ENCODE measurements around the gene ITGAD.

ITGAD gene

DNA sequence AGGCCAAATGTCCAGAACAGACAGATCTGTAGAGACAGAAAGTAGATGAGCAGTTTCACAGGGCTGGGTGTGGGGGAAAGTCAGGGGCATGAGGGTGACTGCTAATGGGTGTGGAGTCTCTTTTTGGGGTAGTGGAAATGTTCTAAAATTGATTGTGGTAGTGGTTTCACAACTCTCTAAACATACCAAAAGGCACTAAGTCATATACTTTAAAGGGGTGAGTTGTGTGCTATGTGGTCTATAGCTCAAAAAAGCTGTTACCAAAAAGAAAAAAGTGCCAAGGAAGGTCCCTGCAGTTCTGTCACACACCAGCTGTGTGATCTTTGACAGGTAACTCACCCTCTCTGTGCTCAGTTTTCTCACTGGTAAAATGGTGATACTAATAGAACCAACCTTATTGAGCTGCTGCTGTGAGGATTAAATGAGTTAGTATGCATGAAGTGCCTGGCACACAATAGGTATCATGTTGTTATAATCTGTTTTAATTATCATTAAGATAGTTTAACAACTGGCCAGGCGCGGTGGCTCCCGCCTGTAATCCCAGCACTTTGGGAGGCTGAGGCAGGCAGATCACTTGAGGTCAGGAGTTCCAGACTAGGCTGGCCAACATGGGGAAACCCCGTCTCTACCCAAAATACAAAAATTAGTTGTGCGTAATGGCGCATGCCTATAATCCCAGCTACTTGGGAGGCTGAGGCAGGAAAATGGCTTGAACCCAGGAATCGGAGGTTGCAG lies 27.8 kb upstream of the ITGAD start:
- no peak for DNase-seq

- DNase-seq: no peak
Observed at GRCh38 chr16:31367853-31368252, 25.3 kb upstream of the ITGAD start.

- DNase-seq: no peak
Observed at GRCh38 chr16:31371008-31371407, 22.1 kb upstream of the ITGAD start.

- no peak for DNase-seq
Observed at GRCh38 chr16:31371619-31372484, 21.3 kb upstream of the ITGAD start.

DNA sequence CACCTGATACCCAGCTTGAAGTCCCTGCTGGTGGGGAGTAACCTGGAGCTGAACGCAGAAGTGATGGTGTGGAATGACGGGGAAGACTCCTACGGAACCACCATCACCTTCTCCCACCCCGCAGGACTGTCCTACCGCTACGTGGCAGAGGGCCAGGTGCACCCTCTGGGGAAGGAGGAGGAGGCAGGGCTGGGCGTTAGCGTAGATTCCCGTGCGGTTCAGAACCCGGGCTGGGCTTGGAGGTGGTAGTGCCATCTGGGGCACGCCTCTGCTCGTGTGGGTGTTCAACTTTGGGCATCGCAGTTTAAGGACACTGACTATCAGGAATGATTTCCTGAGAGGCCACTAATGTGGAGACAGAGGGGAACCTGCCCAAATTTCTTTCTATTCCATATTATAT lies 19.9 kb upstream of the ITGAD start:
- DNase-seq: no peak

DNA sequence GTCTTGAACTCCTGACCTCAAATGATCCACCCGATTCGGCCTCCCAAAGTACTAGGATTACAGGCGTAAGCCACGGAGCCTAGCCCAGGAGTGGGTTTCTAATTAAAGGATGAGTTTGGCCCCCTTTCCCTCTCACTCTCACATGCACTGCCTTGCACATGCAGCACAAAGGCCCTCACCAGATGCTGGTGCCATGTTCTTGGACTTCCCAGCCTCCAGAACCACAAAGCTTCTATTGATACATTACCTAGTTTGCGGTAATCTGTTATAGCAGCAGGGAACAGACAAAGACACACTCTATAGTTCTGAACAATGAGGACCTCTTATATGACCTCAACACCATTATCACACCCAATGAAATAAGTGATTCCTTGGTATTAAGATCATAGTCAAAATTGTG lies 17.9 kb upstream of the ITGAD start:
- DNase-seq: no peak

DNA sequence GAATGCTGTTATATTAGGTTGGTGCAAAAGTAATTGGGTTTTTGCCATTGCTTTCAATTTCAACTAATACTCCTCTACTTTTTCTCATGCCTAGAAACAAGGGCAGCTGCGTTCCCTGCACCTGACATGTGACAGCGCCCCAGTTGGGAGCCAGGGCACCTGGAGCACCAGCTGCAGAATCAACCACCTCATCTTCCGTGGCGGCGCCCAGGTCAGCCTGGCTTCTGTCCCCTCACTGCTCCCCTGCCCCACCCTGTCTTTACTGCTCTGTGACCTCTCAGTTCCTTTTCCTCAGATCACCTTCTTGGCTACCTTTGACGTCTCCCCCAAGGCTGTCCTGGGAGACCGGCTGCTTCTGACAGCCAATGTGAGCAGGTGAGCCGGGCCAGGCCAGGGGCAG lies 16.4 kb upstream of the ITGAD start:
- DNase-seq: no peak

GRCh38 chr16:31377210-31377903 lies 15.8 kb upstream of the ITGAD start:
- DNase-seq: no peak

DNA sequence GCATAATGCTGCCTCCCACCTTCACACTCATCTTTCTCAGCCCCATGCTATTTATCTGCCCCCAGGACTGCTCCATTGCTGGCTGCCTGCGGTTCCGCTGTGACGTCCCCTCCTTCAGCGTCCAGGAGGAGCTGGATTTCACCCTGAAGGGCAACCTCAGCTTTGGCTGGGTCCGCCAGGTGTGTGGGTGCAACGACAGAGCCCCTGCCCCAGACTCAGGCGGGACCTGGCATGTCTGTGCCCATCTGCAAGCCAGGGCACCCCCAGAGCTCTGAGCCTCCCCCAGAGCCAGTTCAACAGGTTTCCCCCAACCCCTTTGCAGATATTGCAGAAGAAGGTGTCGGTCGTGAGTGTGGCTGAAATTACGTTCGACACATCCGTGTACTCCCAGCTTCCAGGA lies 12.9 kb upstream of the ITGAD start:
- DNase-seq: no peak

DNA sequence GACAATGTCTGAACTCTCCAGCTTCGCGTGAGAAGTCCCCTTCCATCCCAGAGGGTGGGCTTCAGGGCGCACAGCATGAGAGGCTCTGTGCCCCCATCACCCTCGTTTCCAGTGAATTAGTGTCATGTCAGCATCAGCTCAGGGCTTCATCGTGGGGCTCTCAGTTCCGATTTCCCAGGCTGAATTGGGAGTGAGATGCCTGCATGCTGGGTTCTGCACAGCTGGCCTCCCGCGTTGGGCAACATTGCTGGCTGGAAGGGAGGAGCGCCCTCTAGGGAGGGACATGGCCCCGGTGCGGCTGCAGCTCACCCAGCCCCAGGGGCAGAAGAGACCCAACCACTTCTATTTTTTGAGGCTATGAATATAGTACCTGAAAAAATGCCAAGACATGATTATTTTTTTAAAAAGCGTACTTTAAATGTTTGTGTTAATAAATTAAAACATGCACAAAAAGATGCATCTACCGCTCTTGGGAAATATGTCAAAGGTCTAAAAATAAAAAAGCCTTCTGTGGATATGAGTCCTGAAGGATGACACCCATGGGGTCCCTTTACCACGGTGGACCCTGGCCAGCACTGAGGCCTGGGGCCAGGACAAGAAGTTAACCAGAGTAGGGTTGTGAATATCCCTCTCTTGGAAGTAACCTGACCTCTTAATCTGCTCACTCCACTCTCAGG lies 10.5 kb upstream of the ITGAD start:
- peak; percentile 44 for DNase-seq

GRCh38 chr16:31385680-31386079 lies 7.5 kb upstream of the ITGAD start:
- no peak for DNase-seq

- no peak for DNase-seq
Observed at GRCh38 chr16:31386157-31386984, 6.8 kb upstream of the ITGAD start.

DNA sequence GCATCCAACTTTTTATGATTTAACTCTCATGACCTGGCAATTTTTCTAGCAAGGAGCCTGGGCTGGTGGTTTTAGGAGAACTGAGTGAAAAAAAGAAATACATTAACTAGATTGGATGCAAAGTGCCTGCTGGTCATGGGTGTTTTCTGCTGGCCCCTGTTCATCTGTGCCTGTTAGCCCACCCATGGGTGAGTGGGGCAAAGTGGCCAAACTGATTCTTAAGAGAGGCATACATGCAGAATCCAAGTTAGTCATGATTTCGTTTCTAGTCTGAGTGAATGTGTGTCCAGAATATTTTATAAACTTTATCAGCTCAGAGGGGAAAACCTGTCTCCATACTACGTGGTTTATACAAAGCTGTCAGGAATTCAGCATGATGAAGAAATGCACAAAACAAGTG lies 4.6 kb upstream of the ITGAD start:
- DNase-seq: no peak

GRCh38 chr16:31390504-31391041 lies 2.6 kb upstream of the ITGAD start:
- DNase-seq: no peak

DNA sequence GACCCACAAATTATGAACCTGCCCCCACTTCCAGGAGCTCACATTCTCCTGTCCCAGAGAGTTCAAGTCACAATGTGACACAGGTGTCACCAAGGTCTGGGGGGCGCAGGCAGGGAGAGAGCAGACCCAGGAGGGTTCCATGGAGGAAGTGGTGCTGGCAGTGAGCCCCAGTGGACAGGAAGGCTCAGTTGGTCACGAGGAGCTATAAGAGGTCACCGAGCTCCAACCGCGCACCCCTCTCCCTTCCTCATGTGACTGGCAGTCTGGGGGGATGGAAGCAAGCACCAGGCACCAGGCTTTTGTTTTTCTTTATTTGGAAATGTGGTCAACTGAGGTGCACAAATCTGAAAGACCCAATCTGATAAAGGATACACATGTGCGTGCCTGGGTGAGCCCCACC lies 2.5 kb downstream of the ITGAD start:
- no peak for DNase-seq

DNA sequence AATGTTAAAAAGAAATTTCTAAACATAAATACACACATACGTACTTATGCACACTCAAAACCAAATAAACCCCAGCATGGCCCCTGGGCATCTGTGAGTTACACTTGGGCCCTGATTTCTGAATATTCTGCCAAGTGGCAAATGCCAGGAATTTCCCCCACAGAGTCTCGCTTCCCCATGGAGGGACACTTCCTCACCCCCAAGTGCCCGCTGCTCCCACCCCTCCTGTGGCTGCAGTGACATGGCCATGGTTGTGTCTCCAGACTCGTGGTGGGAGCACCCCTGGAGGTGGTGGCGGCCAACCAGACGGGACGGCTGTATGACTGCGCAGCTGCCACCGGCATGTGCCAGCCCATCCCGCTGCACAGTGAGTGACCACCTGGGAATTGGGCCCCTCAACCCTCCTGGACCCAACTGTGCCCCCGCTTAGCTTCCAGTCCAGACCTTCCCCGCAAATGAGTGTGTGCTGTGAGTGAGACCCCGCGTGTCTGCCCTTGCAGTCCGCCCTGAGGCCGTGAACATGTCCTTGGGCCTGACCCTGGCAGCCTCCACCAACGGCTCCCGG lies 4.0 kb downstream of the ITGAD start:
- no peak for DNase-seq

- DNase-seq: no peak
Observed at GRCh38 chr16:31397701-31398100, 4.6 kb downstream of the ITGAD start.

DNA sequence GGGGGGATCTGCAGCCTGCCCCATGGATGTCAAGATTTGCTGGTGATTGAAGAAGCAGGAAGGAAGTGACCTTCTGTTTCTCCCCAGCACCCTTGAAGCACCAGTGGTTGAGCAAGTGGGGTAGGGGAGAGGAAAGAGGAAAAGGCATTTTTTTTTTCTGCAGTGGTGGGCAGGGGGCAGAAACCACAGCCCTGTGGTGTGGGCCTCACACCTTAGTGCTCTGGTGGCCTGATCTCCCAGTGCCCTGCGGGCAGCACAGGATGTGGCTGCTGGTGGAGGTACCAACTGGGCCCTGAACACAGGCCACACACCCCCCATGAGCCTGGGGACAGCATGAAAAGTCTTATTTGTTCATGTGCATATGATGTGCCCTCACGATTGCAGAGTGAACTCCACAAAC lies 7.1 kb downstream of the ITGAD start:
- peak; percentile 55 for DNase-seq

DNA sequence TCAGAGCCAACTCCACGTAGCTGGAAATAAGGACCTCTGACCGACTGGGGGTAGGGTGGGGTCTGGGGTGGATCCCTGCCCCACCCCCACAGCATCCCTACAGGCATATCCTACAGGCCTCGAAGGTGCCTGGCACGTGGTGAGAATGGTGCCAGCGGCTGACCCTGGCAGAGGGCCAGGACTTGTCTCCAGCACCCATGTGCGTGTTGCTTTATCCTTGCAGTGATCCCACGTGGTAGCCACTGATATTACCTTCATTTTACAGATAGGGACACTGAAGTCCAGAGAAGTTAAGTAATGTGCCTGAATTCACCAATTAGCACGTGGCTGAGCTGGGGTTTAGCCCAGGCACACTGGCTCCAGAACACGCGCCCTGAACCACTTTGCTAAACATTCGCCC lies 8.3 kb downstream of the ITGAD start:
- no peak for DNase-seq

GRCh38 chr16:31402687-31403086 lies 9.6 kb downstream of the ITGAD start:
- no peak for DNase-seq

GRCh38 chr16:31403590-31404352 lies 10.6 kb downstream of the ITGAD start:
- DNase-seq: no peak

Measured in KG1 (cell line).